Measurements from ENCODE around the gene ATP5ME. TPM values are rescaled to one million over a fixed set of nuclear protein-coding genes. Genes with fewer than 3 reads are reported as not detected.

The ATP5ME gene
- total RNA-seq, 1 donor = 60.8 TPM

- H3K27me3 ChIP-seq (ENCODE audit: insufficient read depth, low read length) = no peaks in the 10 kb centered on the region
- no peak for DNase-seq (ENCODE audit: insufficient read length, low spot score, missing footprints)
- no peaks in the 10 kb centered on the region for H3K36me3 ChIP-seq (ENCODE audit: insufficient read depth, low read length)
- H3K4me1 ChIP-seq (ENCODE audit: insufficient read depth, low read length) = peaks cover 20% of the 10 kb centered on the region
- H3K79me2 ChIP-seq (ENCODE audit: insufficient read depth, low read length) = no peaks in the 10 kb centered on the region
- H4K20me1 ChIP-seq (ENCODE audit: insufficient read depth, low read length) = peaks cover 11% of the 10 kb centered on the region
- no peak overlapping the region for H2AFZ ChIP-seq (ENCODE audit: low read length)
- no peak for TF ChIP-seq CTCF (IDR thresholded peaks at IDR 0.05; ENCODE audit: extremely low read depth, low read depth, low read length)
- H3K4me3 ChIP-seq (ENCODE audit: insufficient read depth, low read length) = no peak overlapping the region
- no peaks in the 10 kb centered on the region for H3K9me3 ChIP-seq (ENCODE audit: low read depth, low read length)
- H3K27ac ChIP-seq (ENCODE audit: low read depth, low read length) = no peak overlapping the region
- H3K4me2 ChIP-seq (ENCODE audit: insufficient read depth, low read length) = no peak overlapping the region
Observed at GRCh38 chr4:682490-683172, 8.6 kb upstream of the ATP5ME start.

- Histone ChIP-seq H3K27me3 (ENCODE audit: insufficient read depth, low read length) (no peaks in the 10 kb centered on the region), H4K20me1 (ENCODE audit: insufficient read depth, low read length) (peaks cover 11% of the 10 kb centered on the region), H3K4me2 (ENCODE audit: insufficient read depth, low read length) (no peak overlapping the region), H3K27ac (ENCODE audit: low read depth, low read length) (no peak overlapping the region), H3K79me2 (ENCODE audit: insufficient read depth, low read length) (no peaks in the 10 kb centered on the region), H3K4me1 (ENCODE audit: insufficient read depth, low read length) (peaks cover 13% of the 10 kb centered on the region), H3K9me3 (ENCODE audit: low read depth, low read length) (no peaks in the 10 kb centered on the region), H3K36me3 (ENCODE audit: insufficient read depth, low read length) (no peaks in the 10 kb centered on the region), H3K4me3 (ENCODE audit: insufficient read depth, low read length) (no peak overlapping the region), H2AFZ (ENCODE audit: low read length) (no peak overlapping the region)
- TF ChIP-seq CTCF (IDR thresholded peaks at IDR 0.05; ENCODE audit: extremely low read depth, low read depth, low read length) = no peak
- DNase-seq (ENCODE audit: insufficient read length, low spot score, missing footprints) = no peak
Observed at GRCh38 chr4:681736-682451, 7.8 kb upstream of the ATP5ME start.

GRCh38 chr4:680928-681645 is 7.0 kb upstream of the ATP5ME start:
- Histone ChIP-seq H3K4me3 (ENCODE audit: insufficient read depth, low read length) (peak overlapping the region; percentile 67), H3K27me3 (ENCODE audit: insufficient read depth, low read length) (no peaks in the 10 kb centered on the region), H4K20me1 (ENCODE audit: insufficient read depth, low read length) (peaks cover 11% of the 10 kb centered on the region), H3K79me2 (ENCODE audit: insufficient read depth, low read length) (no peaks in the 10 kb centered on the region), H3K4me1 (ENCODE audit: insufficient read depth, low read length) (peaks cover 11% of the 10 kb centered on the region), H2AFZ (ENCODE audit: low read length) (peak overlapping the region; percentile 35), H3K27ac (ENCODE audit: low read depth, low read length) (no peak overlapping the region), H3K9me3 (ENCODE audit: low read depth, low read length) (no peaks in the 10 kb centered on the region), H3K4me2 (ENCODE audit: insufficient read depth, low read length) (peak overlapping the region; percentile 79), H3K36me3 (ENCODE audit: insufficient read depth, low read length) (no peaks in the 10 kb centered on the region)
- peak; percentile 98 for DNase-seq (ENCODE audit: insufficient read length, low spot score, missing footprints)
- TF ChIP-seq CTCF (IDR thresholded peaks at IDR 0.05; ENCODE audit: extremely low read depth, low read depth, low read length) = no peak

GRCh38 chr4:680551-680927 is 6.5 kb upstream of the ATP5ME start:
- Histone ChIP-seq H3K4me2 (ENCODE audit: insufficient read depth, low read length) (peak overlapping the region; percentile 79), H2AFZ (ENCODE audit: low read length) (no peak overlapping the region)

More at GRCh38 chr4:680551-680927, 6.5 kb upstream of the ATP5ME start:
- peak; percentile 95 for DNase-seq (ENCODE audit: insufficient read length, low spot score, missing footprints)
- no peaks in the 10 kb centered on the region for H3K27me3 ChIP-seq (ENCODE audit: insufficient read depth, low read length)
- H3K4me3 ChIP-seq (ENCODE audit: insufficient read depth, low read length) = peak overlapping the region; percentile 67
- TF ChIP-seq CTCF (IDR thresholded peaks at IDR 0.05; ENCODE audit: extremely low read depth, low read depth, low read length) = no peak
- H3K36me3 ChIP-seq (ENCODE audit: insufficient read depth, low read length) = no peaks in the 10 kb centered on the region
- peaks cover 11% of the 10 kb centered on the region for H4K20me1 ChIP-seq (ENCODE audit: insufficient read depth, low read length)
- no peak overlapping the region for H3K27ac ChIP-seq (ENCODE audit: low read depth, low read length)
- H3K79me2 ChIP-seq (ENCODE audit: insufficient read depth, low read length) = peaks cover 4% of the 10 kb centered on the region
- peaks cover 12% of the 10 kb centered on the region for H3K4me1 ChIP-seq (ENCODE audit: insufficient read depth, low read length)
- no peaks in the 10 kb centered on the region for H3K9me3 ChIP-seq (ENCODE audit: low read depth, low read length)
